GM18909 (cell line): ENCODE data around the gene SIPA1L3.
A peak's percentile ranks its signal among the peaks of the same experiment; 100 is the strongest.
"Not testable (repeated sequence)": the region's sequence is repeated elsewhere in the genome, so short reads cannot be mapped to it uniquely, and the experiment has no call there.

ENCODE experiments used
- ATAC-seq: cut with Tn5 transposase; IDR thresholded peaks from one replicate; pipeline ENCODE4 v1.9.1; 2021; ENCODE audit warnings: mild to moderate bottlenecking; ENCODE audit not compliant: unreplicated experiment, poor library complexity

The SIPA1L3 gene

DNA sequence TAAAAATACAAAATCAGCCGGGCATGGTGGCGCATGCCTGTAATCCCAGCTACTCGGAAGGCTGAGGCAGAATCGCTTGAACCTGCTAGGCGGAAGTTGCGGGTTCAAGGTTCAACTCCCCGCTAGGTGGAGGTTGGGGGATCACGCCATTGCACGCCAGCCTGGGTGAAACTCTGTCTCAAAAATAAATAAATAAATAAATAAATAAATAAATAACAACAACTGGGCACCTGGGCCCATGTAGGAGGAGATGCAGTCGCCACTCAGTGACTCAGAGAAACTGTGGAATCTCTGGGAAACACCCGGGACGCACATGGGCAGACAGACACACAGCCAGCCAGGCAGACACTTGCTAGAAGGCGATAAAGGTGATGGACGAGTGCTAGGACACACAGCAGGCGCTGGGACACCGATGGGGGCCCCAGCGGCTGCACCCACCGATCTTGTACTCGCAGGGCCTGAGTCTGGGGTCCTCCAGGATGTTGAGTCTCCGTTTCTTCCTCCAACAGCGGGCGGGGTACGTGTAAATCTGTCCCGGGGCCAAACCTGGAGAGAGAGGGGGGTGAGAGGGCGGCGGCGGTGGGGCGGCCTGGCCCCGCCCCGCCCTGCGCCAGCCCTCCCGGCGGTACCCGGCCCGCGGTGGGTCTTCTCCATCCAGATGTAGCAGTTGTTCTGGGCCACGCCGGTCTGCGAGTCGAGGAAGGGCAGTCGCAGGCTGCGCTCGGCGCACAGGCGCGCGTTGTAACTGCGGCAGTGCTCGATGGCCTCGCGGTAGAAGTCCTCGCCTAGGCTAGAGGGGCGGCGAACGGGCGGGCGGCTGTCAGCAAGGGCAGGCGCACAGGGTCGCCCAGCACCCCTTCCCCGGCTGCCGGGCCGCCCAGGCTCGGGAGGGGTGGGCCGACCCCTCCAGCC is 315.2 kb downstream of the SIPA1L3 start:
- no peak for ATAC-seq

GRCh38 chr19:38223119-38223523 is 316.1 kb downstream of the SIPA1L3 start:
- no peak for ATAC-seq

DNA sequence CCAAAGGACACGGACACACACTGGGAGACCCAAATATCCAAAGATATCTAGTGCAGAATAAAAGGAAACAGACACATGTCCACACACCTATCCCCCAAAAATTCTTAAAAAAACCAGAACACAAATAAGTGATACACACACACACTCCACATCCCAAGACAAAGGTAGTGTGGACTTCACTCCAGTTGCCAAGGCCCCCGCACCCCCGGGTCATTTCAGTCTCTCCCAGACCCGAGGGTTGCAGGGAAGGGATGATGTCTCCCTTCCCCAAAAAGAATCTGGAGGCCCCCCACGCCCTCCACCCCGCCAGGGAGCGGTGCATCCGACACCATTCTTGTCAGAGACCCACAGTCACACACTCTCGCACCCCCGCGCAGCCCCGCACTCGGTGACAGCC is 316.6 kb downstream of the SIPA1L3 start:
- ATAC-seq, result no peak

DNA sequence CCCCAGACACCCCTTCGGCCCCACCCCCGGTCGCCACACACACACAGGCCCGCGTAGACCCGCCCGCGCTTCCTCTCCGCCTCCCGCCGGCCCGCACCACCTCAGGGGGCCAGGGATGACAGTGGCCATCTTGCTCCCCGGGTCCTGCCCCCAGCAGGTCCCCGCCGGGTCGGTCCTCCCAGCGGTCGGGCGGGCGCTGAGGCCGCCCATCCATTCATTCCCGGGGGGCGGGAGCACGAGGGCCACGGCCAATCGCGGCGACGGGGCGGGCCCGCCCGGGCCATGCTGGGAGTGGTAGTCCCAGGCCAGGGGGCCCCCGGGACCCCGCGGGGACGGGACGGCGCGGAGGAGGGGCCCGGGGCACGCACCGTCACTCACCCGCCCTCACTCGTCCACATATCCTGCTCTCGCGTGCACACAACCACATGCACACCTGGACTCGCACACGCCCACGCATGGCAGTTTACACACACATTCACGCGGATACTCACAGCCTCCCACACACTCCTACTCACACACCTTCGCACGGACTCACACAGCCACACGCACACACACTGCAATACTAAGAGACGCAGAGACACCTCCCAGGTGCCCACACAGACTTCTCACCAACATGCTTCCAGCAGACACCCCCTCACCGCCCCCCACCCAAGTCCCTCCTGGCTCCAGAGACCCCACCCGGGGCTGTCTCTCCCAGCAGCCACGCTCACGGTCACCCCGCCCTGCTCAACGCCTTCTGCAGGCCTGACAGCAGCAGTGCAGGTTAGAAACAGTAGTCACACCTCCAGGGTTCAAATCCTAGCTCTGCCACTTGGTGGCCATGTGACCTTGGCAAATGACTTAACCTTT is 317.2 kb downstream of the SIPA1L3 start, which contains the start of gene DPF1:
DPF1 (minus strand) TSS at position 209 of the 849 bp plus-strand sequence; CDS start at position 129, 80 bp downstream.
- peak; percentile 74 for ATAC-seq

GRCh38 chr19:38224863-38225218 is 317.8 kb downstream of the SIPA1L3 start:
- not testable (repeated sequence) for ATAC-seq

- no peak for ATAC-seq
Observed at GRCh38 chr19:38227287-38228004, 320.4 kb downstream of the SIPA1L3 start.

GRCh38 chr19:38228005-38228377 is 321.0 kb downstream of the SIPA1L3 start:
- ATAC-seq, result no peak

DNA sequence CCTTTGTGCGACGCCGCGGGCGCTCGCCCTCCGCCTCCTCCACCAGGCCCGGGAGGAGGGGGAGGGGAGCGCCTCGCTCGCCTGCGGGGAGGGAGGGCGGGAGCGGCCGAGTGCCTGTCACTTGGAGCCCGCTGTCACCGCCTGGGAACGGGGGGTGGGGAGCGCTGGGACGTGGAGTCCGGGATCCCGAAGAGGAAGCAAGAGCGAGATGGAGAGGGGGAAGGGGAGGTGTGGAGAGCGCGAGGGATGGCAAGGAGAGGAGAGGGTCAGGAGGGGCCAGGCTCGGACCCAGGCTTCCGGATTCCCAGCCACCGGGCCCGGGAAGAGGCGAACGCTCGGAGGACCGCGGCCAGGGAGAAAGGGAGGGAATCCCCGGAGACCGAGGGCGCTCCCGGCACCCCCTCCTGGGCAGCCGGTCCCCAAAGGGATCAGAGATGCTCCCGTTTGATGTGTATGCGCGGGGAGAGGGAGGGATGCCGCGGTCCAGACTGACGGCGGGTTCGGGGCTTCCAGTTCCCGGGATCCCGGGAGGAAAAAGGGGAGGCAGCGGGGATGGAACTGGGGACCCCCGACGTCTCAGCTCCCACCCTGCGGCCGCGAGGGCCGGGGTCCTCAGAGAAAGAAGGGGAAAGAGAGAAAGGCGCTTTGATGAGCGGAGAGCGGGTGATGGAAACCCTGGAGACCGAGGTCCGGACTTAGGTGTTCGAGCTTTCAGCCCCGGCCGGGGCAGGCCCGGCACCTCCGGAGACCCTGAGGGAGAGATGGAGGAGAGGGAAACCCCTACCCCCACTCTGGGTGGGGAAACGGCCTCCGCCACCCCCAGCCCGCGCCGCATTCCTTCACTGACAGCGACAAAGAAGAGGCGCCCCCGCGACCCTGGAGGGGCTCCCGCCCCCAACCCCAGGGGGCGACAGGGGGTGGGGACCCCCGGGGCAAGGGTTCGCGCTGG is 321.8 kb downstream of the SIPA1L3 start:
- no peak for ATAC-seq

- peak; percentile 74 for ATAC-seq
Observed at GRCh38 chr19:38229585-38230073, 322.6 kb downstream of the SIPA1L3 start.

DNA sequence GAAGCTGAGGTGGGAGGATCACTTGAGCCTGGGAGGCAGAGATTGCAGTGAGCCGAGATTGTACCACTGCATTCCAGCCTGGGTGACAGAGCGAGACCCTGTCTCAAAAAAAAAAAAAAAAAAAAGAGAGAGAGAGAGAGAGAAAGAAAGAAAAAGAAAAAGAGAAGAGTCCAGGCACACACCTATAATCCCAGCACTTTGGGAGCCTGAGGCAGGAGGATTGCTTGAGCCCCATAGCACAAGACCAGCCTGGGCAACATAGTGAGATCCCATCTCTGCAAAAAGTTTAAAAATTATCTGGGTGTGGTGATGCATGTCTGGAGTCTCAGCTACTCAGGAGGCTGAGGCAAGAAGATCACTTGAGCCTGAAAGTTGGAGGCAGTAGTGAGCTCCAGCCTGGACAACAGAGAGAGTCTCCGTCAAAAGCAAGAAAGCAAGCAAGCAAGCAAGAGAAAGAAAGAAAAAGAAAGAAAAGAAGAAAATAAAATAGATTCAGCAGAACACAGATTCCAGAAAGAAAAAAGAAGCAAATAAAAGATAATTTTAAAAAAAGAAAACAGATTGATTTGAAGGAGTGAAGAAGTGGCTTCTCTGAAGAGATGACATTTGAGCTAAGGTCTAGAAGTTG is 323.6 kb downstream of the SIPA1L3 start:
- ATAC-seq, result not testable (repeated sequence)

GRCh38 chr19:38231918-38232317 is 324.9 kb downstream of the SIPA1L3 start:
- no peak for ATAC-seq

- no peak for ATAC-seq
Observed at GRCh38 chr19:38233740-38234251, 326.8 kb downstream of the SIPA1L3 start.

- ATAC-seq, result no peak
Observed at GRCh38 chr19:38234615-38235014, 327.6 kb downstream of the SIPA1L3 start.

GRCh38 chr19:38239816-38240215 is 332.8 kb downstream of the SIPA1L3 start:
- ATAC-seq, result no peak

DNA sequence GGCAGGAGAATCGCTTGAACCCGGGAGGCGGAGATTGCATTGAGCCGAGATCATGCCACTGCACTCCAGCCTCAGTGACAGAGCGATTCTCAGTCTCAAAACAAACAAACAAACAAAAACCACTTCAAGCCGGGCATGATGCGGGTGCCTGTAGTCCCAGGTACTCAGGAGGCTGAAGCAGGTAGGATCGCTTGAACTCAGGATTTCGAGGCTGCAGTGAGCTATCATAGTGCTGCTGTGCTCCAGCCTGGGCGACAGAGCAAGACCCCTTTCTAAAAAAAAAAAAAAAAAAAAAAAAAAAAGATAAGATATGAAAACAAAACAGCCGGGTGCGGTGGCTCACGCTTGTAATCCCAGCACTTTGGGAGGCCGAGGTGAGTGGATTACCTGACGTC is 336.3 kb downstream of the SIPA1L3 start:
- ATAC-seq, result no peak

- ATAC-seq, result no peak
Observed at GRCh38 chr19:38245826-38246498, 339.0 kb downstream of the SIPA1L3 start.

DNA sequence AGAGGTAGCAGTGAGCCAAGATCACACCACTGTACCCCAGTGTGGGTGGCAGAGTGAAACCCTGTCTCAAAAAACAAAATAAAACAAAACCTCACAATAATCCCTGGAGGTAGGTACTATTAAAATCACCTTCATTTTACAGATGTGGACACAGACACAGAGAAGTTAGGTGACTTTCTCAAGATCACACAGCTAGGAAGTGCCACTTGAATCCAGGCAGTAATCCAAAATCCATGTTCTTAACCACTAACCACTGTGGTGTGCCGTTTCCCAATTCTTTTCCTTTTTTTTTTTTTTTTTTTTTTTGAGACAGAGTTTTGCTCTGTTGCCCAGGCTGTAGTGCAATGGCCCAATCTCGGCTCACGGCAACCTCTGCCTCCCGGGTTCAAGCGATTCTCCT is 340.1 kb downstream of the SIPA1L3 start:
- no peak for ATAC-seq

DNA sequence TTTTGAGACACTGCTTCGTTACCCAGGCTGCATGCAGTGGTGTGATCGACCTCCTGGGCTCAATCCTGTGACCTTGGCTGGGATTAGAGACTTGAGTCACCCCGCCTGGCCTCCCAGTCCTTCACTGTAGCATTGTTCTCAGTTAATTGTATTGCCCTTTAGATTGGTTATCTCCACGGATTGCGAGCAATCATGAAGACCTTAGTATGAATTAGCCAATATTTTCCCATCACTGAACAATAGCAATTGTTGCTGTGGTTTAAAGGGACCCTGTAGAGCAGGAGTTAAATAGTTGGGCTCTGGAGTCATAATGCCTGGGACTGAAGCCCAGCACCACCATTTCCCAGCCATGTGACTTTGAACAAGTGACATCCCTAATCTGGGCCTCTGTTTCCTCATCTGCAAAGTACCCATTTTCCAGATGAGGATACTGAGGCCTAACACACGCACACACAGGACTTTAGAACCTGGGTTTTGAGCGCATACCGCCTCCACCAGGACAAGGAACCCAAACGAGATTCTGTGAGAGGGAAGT is 340.8 kb downstream of the SIPA1L3 start:
- no peak for ATAC-seq
